DOHH2 (cell line): ENCODE results near the gene THEM4.

ENCODE experiments used
- CTCF ChIP-seq: fragments of 200-600 bp; sonication (generic); IDR thresholded peaks from one replicate; pipeline ENCODE4 v1.5.1; 2014; ENCODE audit warnings: antibody characterized with exemption, mild to moderate bottlenecking, low read depth, low read length; ENCODE audit not compliant: poor library complexity, severe bottlenecking
- EZH2phosphoT487 ChIP-seq: fragments of 200-600 bp; sonication (generic); IDR thresholded peaks from 2 replicates; pipeline ENCODE4 v1.6.1; 2017; ENCODE audit warnings: borderline replicate concordance, mild to moderate bottlenecking, antibody characterized with exemption, low read length, moderate library complexity, mixed read lengths

- TF ChIP-seq CTCF: no peak
- TF ChIP-seq EZH2phosphoT487: no peak
Measured at GRCh38 chr1:151867321-151867720, 42.0 kb downstream of the THEM4 start.
